Neural cell (in vitro differentiated cells): Measurements from ENCODE around the gene SLC2A4RG.

Experiments used
- CTCF ChIP-seq: fragments of 450-650 bp; IDR thresholded peaks from 2 replicates; pipeline ENCODE4 v1.5.1; 2014; ENCODE audit warnings: antibody characterized with exemption, mild to moderate bottlenecking, moderate library complexity; ENCODE audit not compliant: poor library complexity, severe bottlenecking
- EP300 ChIP-seq: fragments of 450-650 bp; conservative IDR thresholded peaks from 2 replicates; pipeline ENCODE4 v1.6.1; 2014; ENCODE audit warnings: antibody characterized with exemption, mild to moderate bottlenecking, moderate library complexity; ENCODE audit not compliant: poor library complexity, severe bottlenecking
- EZH2 ChIP-seq: fragments of 200-600, 300-800 bp; shearing (Covaris generic), sonication (generic); IDR thresholded peaks from 2 replicates; pipeline ENCODE4 v1.6.1; 2014; ENCODE audit warnings: antibody characterized with exemption, low read length, borderline replicate concordance, mild to moderate bottlenecking; ENCODE audit not compliant: insufficient read depth, poor library complexity, severe bottlenecking
- MXI1 ChIP-seq: fragments of 450-650 bp; conservative IDR thresholded peaks from 2 replicates; pipeline ENCODE4 v1.6.1; 2014; ENCODE audit warnings: antibody characterized with exemption, mild to moderate bottlenecking; ENCODE audit not compliant: poor library complexity, severe bottlenecking
- POLR2AphosphoS5 ChIP-seq: IDR thresholded peaks from 2 replicates; pipeline ENCODE4 v1.6.1; 2012
- RAD21 ChIP-seq: fragments of 450-650 bp; conservative IDR thresholded peaks from 2 replicates; pipeline ENCODE4 v1.6.1; 2014; ENCODE audit warnings: antibody characterized with exemption, mild to moderate bottlenecking, moderate library complexity
- REST ChIP-seq: IDR thresholded peaks from 2 replicates; pipeline ENCODE4 v1.6.1; 2012; ENCODE audit warnings: borderline replicate concordance
- SMC3 ChIP-seq: fragments of 450-650 bp; conservative IDR thresholded peaks from 2 replicates; pipeline ENCODE4 v1.6.1; 2014; ENCODE audit warnings: antibody characterized with exemption, mild to moderate bottlenecking, moderate library complexity; ENCODE audit not compliant: poor library complexity
- TAF1 ChIP-seq: IDR thresholded peaks from 2 replicates; pipeline ENCODE4 v1.6.1; 2012; ENCODE audit warnings: low read depth

- no peak for TF ChIP-seq POLR2AphosphoS5
- TF ChIP-seq EZH2 = no peak
- no peak for TF ChIP-seq CTCF
- TF ChIP-seq MXI1 = no peak
- TF ChIP-seq REST = no peak
- no peak for TF ChIP-seq RAD21
- no peak for TF ChIP-seq SMC3
- TF ChIP-seq EP300 = no peak
- no peak for TF ChIP-seq TAF1
Observed at GRCh38 chr20:63790572-63791168, 51.1 kb downstream of the SLC2A4RG start.
